K562 (cell line): Measurements from ENCODE around the gene WDR45B. TPM values are rescaled to one million over a fixed set of nuclear protein-coding genes. Genes with fewer than 3 reads are reported as not detected.
A peak's percentile ranks its signal among the peaks of the same experiment; 100 is the strongest.

Source experiments
- ATAC-seq: fragments of 200-7000 bp; cut with Tn5 transposase; 3 replicates; pipeline ENCODE4 v1.9.1; 2020; ENCODE audit warnings: moderate library complexity
- BruUV-seq: library from RNA; stranded (reverse); fragments of 400-500 nt; replicated peaks from 2 replicates; lab custom pipeline; 2021; lab: Mats Ljungman, UMichigan
- CTCF ChIA-PET: fragments of 300-600 bp; formaldehyde crosslinking; extraction: SDS; loops from one replicate; lab custom pipeline; 2021; ENCODE audit warnings: low intra/inter-chr PET ratio; lab: Yijun Ruan, JAX
- POLR2A ChIA-PET: fragments of 300-600, 350-650 bp; sonication (Branson Sonifier 250); formaldehyde crosslinking; extraction: SDS; loops from one replicate; lab custom pipeline; 2021; ENCODE audit warnings: antibody characterized with exemption, inconsistent platforms; lab: Yijun Ruan, JAX
- DNase-seq, 4 experiments: peaks; one replicate each; pipeline versions ENCODE4 v3.0.0 to v3.0.0-alpha.2; 2011 to 2018; ENCODE audit warnings: low spot score in 3 of 4, mixed read lengths in 3 of 4; ENCODE audit errors: extremely low read depth in 1 of 4
- FAIRE-seq: peaks from 2 replicates; lab custom pipeline; 2011; peaks lifted over from hg19 to GRCh38; lab: Jason Lieb, UNC
- H2AFZ ChIP-seq: 2 replicates; pipeline ENCODE4 v1.6.0; 2011; ENCODE audit warnings: low read depth, low read length, control low read depth, inconsistent platforms
- H3K27ac ChIP-seq: fragments of 200-600 bp; 3 replicates; pipeline ENCODE4 v1.8.0; 2011; ENCODE audit warnings: low read depth, mild to moderate bottlenecking, control low read depth, inconsistent platforms, low read length, moderate library complexity, mixed read lengths; ENCODE audit errors: extremely low read depth
- H3K27me3 ChIP-seq, 2 experiments: fragments of 300-600 bp in 1 of 2; 2 replicates in 1 of 2; 3 replicates in 1 of 2; pipeline versions ENCODE4 v1.6.0 to v1.8.0; 2011; ENCODE audit warnings: inconsistent platforms in 2 of 2, low read length in 2 of 2, mild to moderate bottlenecking in 1 of 2, mixed read lengths in 1 of 2, moderate library complexity in 1 of 2; ENCODE audit not compliant: control insufficient read depth in 2 of 2, insufficient read depth in 2 of 2
- H3K36me3 ChIP-seq: fragments of 300-600 bp; 3 replicates; pipeline ENCODE4 v1.8.0; 2011; ENCODE audit warnings: mild to moderate bottlenecking, low read length, inconsistent platforms; ENCODE audit not compliant: control insufficient read depth, insufficient read depth
- H3K4me1 ChIP-seq, 2 experiments: fragments of 200-600 bp in 1 of 2; replicated peaks in 1 of 2; 2 replicates in 1 of 2; 3 replicates in 1 of 2; pipeline versions ENCODE4 v1.5.1 to v1.8.0; 2011; ENCODE audit warnings: inconsistent platforms in 2 of 2, low read length in 2 of 2, mild to moderate bottlenecking in 1 of 2, mixed read lengths in 1 of 2, moderate library complexity in 1 of 2; ENCODE audit not compliant: control insufficient read depth in 2 of 2, insufficient read depth in 2 of 2
- H3K4me2 ChIP-seq: 2 replicates; pipeline ENCODE4 v1.6.1; 2011; ENCODE audit warnings: low read length, control low read depth, inconsistent platforms, mixed read lengths; ENCODE audit not compliant: insufficient read depth
- H3K4me3 ChIP-seq: fragments of 200-600 bp; sonication (generic), shearing (Covaris generic); 2 replicates; pipeline ENCODE4 v1.5.1; 2016; ENCODE audit warnings: control low read depth, inconsistent platforms
- H3K79me2 ChIP-seq: fragments of 200-600 bp; 3 replicates; pipeline ENCODE4 v1.8.0; 2011; ENCODE audit warnings: low read length, inconsistent platforms; ENCODE audit not compliant: control insufficient read depth, insufficient read depth
- H3K9ac ChIP-seq, 2 experiments: 2 replicates each; pipeline versions ENCODE4 v1.6.0 to v1.6.1; 2011; ENCODE audit warnings: low read depth in 2 of 2, low read length in 2 of 2, control low read depth in 1 of 2, inconsistent platforms in 1 of 2, mild to moderate bottlenecking in 1 of 2, mixed read lengths in 1 of 2; ENCODE audit not compliant: insufficient read depth in 1 of 2
- H3K9me1 ChIP-seq: one replicate; pipeline ENCODE4 v1.6.0; 2011; ENCODE audit warnings: inconsistent platforms, mild to moderate bottlenecking, low read length, moderate library complexity; ENCODE audit not compliant: control insufficient read depth, insufficient read depth
- H3K9me3 ChIP-seq: replicated peaks from 2 replicates; pipeline ENCODE4 v1.5.1; 2011; ENCODE audit warnings: low read depth, low read length, inconsistent platforms; ENCODE audit not compliant: control insufficient read depth, insufficient read depth
- H4K20me1 ChIP-seq: replicated peaks from 2 replicates; pipeline ENCODE4 v1.6.1; 2011; ENCODE audit warnings: low read length, inconsistent platforms, mixed read lengths; ENCODE audit not compliant: control insufficient read depth, insufficient read depth
- CUX1 ChIP-seq: fragments of 200-800 bp; sonication (Bioruptor generic); IDR thresholded peaks from 2 replicates; pipeline ENCODE4 v1.6.1; 2016; ENCODE audit warnings: missing genetic modification characterization, missing compliant biosample characterization
- IFI16 ChIP-seq: fragments of 250-450 bp; sonication (Bioruptor Pico); IDR thresholded peaks from 2 replicates; pipeline ENCODE4 v2.1.2; 2022; ENCODE audit warnings: mild to moderate bottlenecking, inconsistent platforms
- LEF1 ChIP-seq: fragments of 450-650 bp; IDR thresholded peaks from 2 replicates; pipeline ENCODE4 v1.6.1; 2016; ENCODE audit warnings: mild to moderate bottlenecking
- POLR2H ChIP-seq: IDR thresholded peaks from 2 replicates; pipeline ENCODE4 v1.6.1; 2016; ENCODE audit warnings: missing genetic modification characterization, low read depth, mild to moderate bottlenecking, control low read depth, missing compliant biosample characterization, moderate library complexity
- ZNF407 ChIP-seq: fragments of 450-650 bp; IDR thresholded peaks from 2 replicates; pipeline ENCODE4 v1.6.1; 2016; ENCODE audit warnings: low read depth
- ZNF41 ChIP-seq: fragments of 250-450 bp; sonication (Bioruptor Pico); conservative IDR thresholded peaks from 2 replicates; pipeline ENCODE4 v1.4.0; 2020; ENCODE audit warnings: mild to moderate bottlenecking
- WGBS: fragments of 100-300 bp; shearing (Covaris generic); methylation state at CpG from one replicate; pipeline ENCODE4 v1.1.6; 2016; ENCODE audit warnings: low coverage, mixed read lengths; ENCODE audit not compliant: insufficient coverage; ENCODE audit errors: missing lambda C conversion rate; 5-methylcytosine and 5-hydroxymethylcytosine counted together
- in situ Hi-C: fragments of 300-500 bp; cut with MboI; formaldehyde crosslinking; loops from 4 replicates; pipeline ENCODE4 v1.15.0; 2018; ENCODE audit warnings: inconsistent platforms, mixed read lengths
- intact Hi-C: fragments of 100-400 bp; cut with micrococcal nuclease; formaldehyde crosslinking; loops from 2 replicates; pipeline ENCODE4 v1.14.2; 2022
- polyA plus RNA-seq, 8 experiments: library from polyadenylated mRNA; depleted of rRNA in 4 of 8; stranded (reverse) in 5 of 8; unstranded in 3 of 8; fragments of >200 nt; fragmentation: Nextera tagmentation in 2 of 8; fragmentation: Illumina TruSeq in 1 of 8; extraction: Ambion mirVana in 2 of 8; extraction: Trizol in 1 of 8; gene quantifications; 2 replicates each; pipeline versions ENCODE4 v1.2.1 to v1.2.3, GENCODE V29; 2011 to 2014; ENCODE audit warnings: inconsistent platforms in 1 of 8, missing spikeins in 1 of 8
- total RNA-seq, 7 experiments: library from RNA; depleted of rRNA in 6 of 7; stranded (reverse); fragments of >200 nt in 6 of 7; fragmentation: Illumina TruSeq in 2 of 7; extraction: Trizol in 2 of 7; gene quantifications; 2 replicates each; pipeline versions ENCODE4 v1.2.1 to v1.2.3, GENCODE V29; 2011 to 2021; ENCODE audit warnings: low replicate concordance in 1 of 7

The WDR45B gene
- total and polyA plus RNA-seq, 9 of the 15 experiments (the other 6 are each of a cell fraction or from before 2014, with no cell fraction given) = 0.72 to 74.4 (median 35.9) TPM

GRCh38 chr17:82661717-82662683, 13.8 kb upstream of the WDR45B start:
- H3K9me1 ChIP-seq = no peaks in the 10 kb centered on the region
- H4K20me1 ChIP-seq = no peaks in the 10 kb centered on the region
- WGBS = 38% methylated on average over 29 of the region's 31 CpGs
- CTCF ChIA-PET = no interaction called here
- ATAC-seq = no peak
- BruUV-seq = no TSS peak
- H3K4me2 ChIP-seq = no peak overlapping the region
- H3K9me3 ChIP-seq = peaks cover 10% of the 10 kb centered on the region
- peaks cover 6 to 37% of the 10 kb centered on the region in 2 experiments; a peak in 3 of 5 replicates for H3K27me3 ChIP-seq
- peak overlapping the region in 1 of 2 experiments; percentile 45; a peak in 2 of 4 replicates for H3K9ac ChIP-seq
- H3K79me2 ChIP-seq = no peaks in the 10 kb centered on the region
- H3K27ac ChIP-seq = no peak overlapping the region
- DNase-seq = no peak
- no peak overlapping the region for H3K4me3 ChIP-seq
- no peaks in the 10 kb centered on the region for H3K36me3 ChIP-seq
- intact Hi-C loops = no loop called here
- in situ Hi-C loops = no loop called here
- no peak overlapping the region for H2AFZ ChIP-seq
- no peak for FAIRE-seq
- peaks cover 0 to 42% of the 10 kb centered on the region in 2 experiments; a peak in 2 of 5 replicates for H3K4me1 ChIP-seq
- POLR2A ChIA-PET = no interaction called here
- TF ChIP-seq LEF1 = no peak
- TF ChIP-seq ZNF41 (CRISPR knock-in tag) = no peak
- no peak for TF ChIP-seq IFI16
- TF ChIP-seq POLR2H (tag) = no peak
- no peak for TF ChIP-seq ZNF407
- TF ChIP-seq CUX1 (CRISPR knock-in tag) = no peak
